Breast epithelium (tissue), 4 donors: ENCODE data around the gene ENKUR. TPM values are rescaled to one million over a fixed set of nuclear protein-coding genes. Genes with fewer than 3 reads are reported as not detected.

Experiments used
- DNase-seq, 2 donors: peaks; one replicate each; pipeline ENCODE4 v3.0.0-alpha.2; 2019; ENCODE audit warnings: low spot score in 2 of 2
- H3K27ac ChIP-seq, 2 donors: fragments of 200-600 bp; sonication (generic) in 1 of 2; one replicate each; pipeline ENCODE4 v1.5.1; 2016 to 2019; ENCODE audit warnings: mild to moderate bottlenecking in 1 of 2
- H3K27me3 ChIP-seq, 2 donors: fragments of 200-600 bp; sonication (generic) in 1 of 2; one replicate each; pipeline versions ENCODE4 v1.5.1 to v1.6.0; 2017 to 2019; ENCODE audit warnings: control low read depth in 1 of 2, mild to moderate bottlenecking in 1 of 2
- H3K36me3 ChIP-seq: fragments of 200-600 bp; one replicate; pipeline ENCODE4 v1.5.1; 2019
- H3K4me1 ChIP-seq, 2 donors: fragments of 200-600 bp; sonication (generic); one replicate each; pipeline ENCODE4 v1.5.1; 2016 to 2019; ENCODE audit warnings: control low read depth in 1 of 2
- H3K4me3 ChIP-seq, 3 donors: fragments of 200-600 bp; sonication (generic); 1 replicate in 2 of 3; 2 replicates in 1 of 3; pipeline ENCODE4 v1.5.1; 2016 to 2019; ENCODE audit warnings: mild to moderate bottlenecking in 3 of 3, moderate library complexity in 2 of 3
- H3K9me3 ChIP-seq, 2 donors: fragments of 200-600 bp; sonication (generic) in 1 of 2; one replicate each; pipeline ENCODE4 v1.5.1; 2016 to 2019; ENCODE audit warnings: control low read depth in 1 of 2
- CTCF ChIP-seq, 3 donors: fragments of 450-650 bp; IDR thresholded peaks; one replicate each; pipeline ENCODE4 v1.5.1; 2016 to 2017; ENCODE audit warnings: antibody characterized with exemption in 3 of 3, mild to moderate bottlenecking in 3 of 3, moderate library complexity in 3 of 3
- POLR2A ChIP-seq: fragments of 450-650 bp; IDR thresholded peaks from one replicate; pipeline ENCODE4 v1.6.1; 2016; ENCODE audit warnings: antibody characterized with exemption, mild to moderate bottlenecking, moderate library complexity
- POLR2AphosphoS5 ChIP-seq, 3 donors: sonication (generic); formaldehyde crosslinking; IDR thresholded peaks; one replicate each; pipeline ENCODE4 v1.6.1; 2017; ENCODE audit warnings: antibody characterized with exemption in 3 of 3
- intact Hi-C: fragments of 100-400 bp; cut with DNase I; formaldehyde crosslinking; loops from one replicate; pipeline ENCODE4 v1.15.1; 2023; ENCODE audit warnings: low total_unique reads
- total RNA-seq, 3 donors: library from RNA; depleted of rRNA; stranded (reverse); fragments of >200 nt; gene quantifications; one replicate each; pipeline ENCODE4 v1.1.0, GENCODE V29; 2016

ENKUR gene
- total RNA-seq, 3 donors from 2014 or later: not detected

- Histone ChIP-seq H3K36me3 (no peaks in the 10 kb centered on the region), H3K27ac (no peak overlapping the region), H3K9me3 (no peaks in the 10 kb centered on the region), H3K27me3 (no peaks in the 10 kb centered on the region), H3K4me3 (no peak overlapping the region), H3K4me1 (no peaks in the 10 kb centered on the region)
- TF ChIP-seq POLR2AphosphoS5 (IDR thresholded peaks at IDR 0.05): no peak
- TF ChIP-seq CTCF (IDR thresholded peaks at IDR 0.05): no peak
- TF ChIP-seq POLR2A: no peak
- DNase-seq: no peak
- intact Hi-C loops: no loop called here
Measured at GRCh38 chr10:24981161-24981710, 34.7 kb downstream of the ENKUR start.

GRCh38 chr10:24979685-24980084, 36.3 kb downstream of the ENKUR start:
- TF ChIP-seq CTCF (IDR thresholded peaks at IDR 0.05): no peak
- TF ChIP-seq POLR2A: no peak
- no peak for TF ChIP-seq POLR2AphosphoS5 (IDR thresholded peaks at IDR 0.05)
- H3K9me3 ChIP-seq: no peaks in the 10 kb centered on the region
- DNase-seq: no peak
- H3K27ac ChIP-seq: no peak overlapping the region
- intact Hi-C loops: no loop called here
- no peaks in the 10 kb centered on the region for H3K27me3 ChIP-seq
- no peaks in the 10 kb centered on the region for H3K36me3 ChIP-seq
- H3K4me1 ChIP-seq: no peaks in the 10 kb centered on the region
- no peak overlapping the region for H3K4me3 ChIP-seq

- TF ChIP-seq CTCF (IDR thresholded peaks at IDR 0.05) (no peak), POLR2A (no peak), POLR2AphosphoS5 (IDR thresholded peaks at IDR 0.05) (peak in 2 of 3 donors; percentile 50 to 71)
- Histone ChIP-seq H3K4me3 (no peak overlapping the region), H3K36me3 (no peaks in the 10 kb centered on the region), H3K27ac (peak overlapping the region; percentile 68 to 73), H3K9me3 (no peaks in the 10 kb centered on the region), H3K27me3 (no peaks in the 10 kb centered on the region), H3K4me1 (no peaks in the 10 kb centered on the region)
- no peak for DNase-seq
- intact Hi-C loops: no loop called here
Measured at GRCh38 chr10:24974976-24975375, 41.0 kb downstream of the ENKUR start.

GRCh38 chr10:24973163-24973562, 42.8 kb downstream of the ENKUR start:
- H3K4me3 ChIP-seq: no peak overlapping the region
- TF ChIP-seq POLR2A (no peak), CTCF (IDR thresholded peaks at IDR 0.05) (no peak), POLR2AphosphoS5 (IDR thresholded peaks at IDR 0.05) (no peak)
- H3K36me3 ChIP-seq: no peaks in the 10 kb centered on the region
- no peaks in the 10 kb centered on the region for H3K9me3 ChIP-seq
- H3K4me1 ChIP-seq: no peaks in the 10 kb centered on the region
- no peaks in the 10 kb centered on the region for H3K27me3 ChIP-seq
- no peak for DNase-seq
- intact Hi-C loops: no loop called here
- no peak overlapping the region for H3K27ac ChIP-seq

GRCh38 chr10:24971374-24971773, 44.6 kb downstream of the ENKUR start:
- DNase-seq: no peak
- intact Hi-C loops: no loop called here
- no peaks in the 10 kb centered on the region for H3K27me3 ChIP-seq
- H3K36me3 ChIP-seq: no peaks in the 10 kb centered on the region
- H3K4me3 ChIP-seq: no peak overlapping the region
- no peak overlapping the region for H3K27ac ChIP-seq
- H3K9me3 ChIP-seq: no peaks in the 10 kb centered on the region
- TF ChIP-seq POLR2A (no peak), POLR2AphosphoS5 (IDR thresholded peaks at IDR 0.05) (no peak), CTCF (IDR thresholded peaks at IDR 0.05) (no peak)
- H3K4me1 ChIP-seq: no peaks in the 10 kb centered on the region
